ENCODE results near the gene TMEM247.

The TMEM247 gene

DNA sequence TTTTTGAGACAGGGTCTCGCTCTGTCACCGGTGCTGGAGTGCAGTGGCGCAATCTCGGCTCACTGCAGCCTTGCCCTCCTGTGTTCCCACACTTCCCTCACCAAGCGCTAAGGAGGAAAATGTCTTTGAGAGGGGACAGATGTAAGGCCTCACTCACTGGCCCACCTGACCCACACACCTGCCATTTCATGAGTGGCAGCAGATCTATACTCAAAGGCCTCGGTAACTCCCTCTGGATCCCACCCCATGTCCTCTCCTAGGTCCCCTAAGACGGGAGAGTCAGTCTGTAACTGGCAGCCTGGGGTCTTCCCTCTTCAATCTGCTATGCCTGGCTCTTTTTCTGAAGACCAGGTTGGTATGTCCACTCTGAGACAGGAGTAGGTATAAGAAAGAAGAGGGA is 12.9 kb downstream of the TMEM247 start:
- TF ChIP-seq, protein P1, sequence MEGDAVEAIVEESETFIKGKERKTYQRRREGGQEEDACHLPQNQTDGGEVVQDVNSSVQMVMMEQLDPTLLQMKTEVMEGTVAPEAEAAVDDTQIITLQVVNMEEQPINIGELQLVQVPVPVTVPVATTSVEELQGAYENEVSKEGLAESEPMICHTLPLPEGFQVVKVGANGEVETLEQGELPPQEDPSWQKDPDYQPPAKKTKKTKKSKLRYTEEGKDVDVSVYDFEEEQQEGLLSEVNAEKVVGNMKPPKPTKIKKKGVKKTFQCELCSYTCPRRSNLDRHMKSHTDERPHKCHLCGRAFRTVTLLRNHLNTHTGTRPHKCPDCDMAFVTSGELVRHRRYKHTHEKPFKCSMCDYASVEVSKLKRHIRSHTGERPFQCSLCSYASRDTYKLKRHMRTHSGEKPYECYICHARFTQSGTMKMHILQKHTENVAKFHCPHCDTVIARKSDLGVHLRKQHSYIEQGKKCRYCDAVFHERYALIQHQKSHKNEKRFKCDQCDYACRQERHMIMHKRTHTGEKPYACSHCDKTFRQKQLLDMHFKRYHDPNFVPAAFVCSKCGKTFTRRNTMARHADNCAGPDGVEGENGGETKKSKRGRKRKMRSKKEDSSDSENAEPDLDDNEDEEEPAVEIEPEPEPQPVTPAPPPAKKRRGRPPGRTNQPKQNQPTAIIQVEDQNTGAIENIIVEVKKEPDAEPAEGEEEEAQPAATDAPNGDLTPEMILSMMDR (IDR thresholded peaks at IDR 0.05): no peak

DNA sequence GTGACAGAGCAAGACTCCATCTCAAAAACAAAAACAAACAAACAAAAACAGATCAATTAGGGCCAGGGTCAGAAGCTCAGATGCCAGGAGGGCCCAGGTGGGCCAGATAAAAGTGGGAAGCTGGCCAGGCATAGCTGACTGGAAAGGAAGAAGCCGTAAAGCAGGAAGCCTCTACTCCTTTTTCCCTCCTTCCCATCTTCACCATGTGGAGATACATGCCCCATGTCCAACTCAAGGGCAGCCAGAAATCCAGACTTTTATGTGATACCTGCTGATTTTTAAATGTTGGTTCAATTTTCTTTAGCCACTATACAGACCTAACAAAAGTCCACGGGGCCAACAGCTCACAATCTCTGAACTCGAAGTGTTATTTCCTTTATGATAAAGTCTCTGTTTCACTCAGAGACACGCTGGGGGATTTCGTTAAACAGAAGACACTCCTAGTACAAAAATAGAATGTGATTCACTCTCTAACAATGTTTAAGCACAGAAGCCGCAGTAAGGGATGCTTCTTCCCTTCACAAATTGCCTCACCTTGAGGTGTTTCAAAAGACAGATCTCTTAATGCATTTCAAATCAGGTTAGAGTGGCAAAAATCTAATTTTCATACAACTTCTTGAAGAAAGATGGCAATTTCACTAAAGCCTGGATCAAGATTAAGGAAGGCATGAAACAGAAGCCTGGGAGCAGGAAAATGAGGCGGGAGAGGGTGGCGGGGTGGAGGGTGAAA is 14.0 kb downstream of the TMEM247 start:
- TF ChIP-seq, protein P1 (IDR thresholded peaks at IDR 0.05): no peak

DNA sequence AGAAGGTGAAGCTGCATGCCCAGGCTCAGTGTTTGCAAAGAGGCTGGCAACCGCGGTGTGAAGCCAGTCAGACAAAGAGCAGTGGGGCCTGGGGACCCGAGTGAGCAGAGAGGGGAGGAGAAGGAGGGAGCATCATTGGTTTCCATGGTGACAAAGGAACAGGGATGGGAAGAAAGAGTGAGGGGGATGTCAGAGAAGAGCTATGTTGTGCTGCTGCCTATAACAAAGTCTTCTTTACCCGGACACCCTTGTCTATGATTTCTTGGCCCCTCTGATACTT is 14.5 kb downstream of the TMEM247 start:
- TF ChIP-seq, protein P1 (IDR thresholded peaks at IDR 0.05): no peak

DNA sequence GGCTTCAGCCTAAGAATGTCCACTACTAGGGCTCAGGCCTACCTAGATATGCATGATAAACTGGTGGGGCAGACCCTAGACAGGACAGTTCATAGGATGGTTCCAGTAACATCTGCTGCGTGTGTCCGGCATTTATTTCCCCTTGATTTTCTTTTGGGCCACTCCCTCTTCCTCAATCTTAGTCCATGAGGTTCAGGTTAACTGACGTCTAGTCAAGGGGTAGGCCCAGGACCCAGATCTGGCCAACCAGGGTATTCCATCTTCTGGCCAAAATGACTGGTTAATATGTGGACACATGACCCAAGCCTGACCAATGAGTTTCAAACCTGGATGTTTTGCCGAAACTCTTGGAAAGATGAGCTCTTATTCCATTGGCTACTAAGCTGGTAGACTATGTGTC is 15.2 kb downstream of the TMEM247 start:
- TF ChIP-seq, protein P1 (IDR thresholded peaks at IDR 0.05): no peak

DNA sequence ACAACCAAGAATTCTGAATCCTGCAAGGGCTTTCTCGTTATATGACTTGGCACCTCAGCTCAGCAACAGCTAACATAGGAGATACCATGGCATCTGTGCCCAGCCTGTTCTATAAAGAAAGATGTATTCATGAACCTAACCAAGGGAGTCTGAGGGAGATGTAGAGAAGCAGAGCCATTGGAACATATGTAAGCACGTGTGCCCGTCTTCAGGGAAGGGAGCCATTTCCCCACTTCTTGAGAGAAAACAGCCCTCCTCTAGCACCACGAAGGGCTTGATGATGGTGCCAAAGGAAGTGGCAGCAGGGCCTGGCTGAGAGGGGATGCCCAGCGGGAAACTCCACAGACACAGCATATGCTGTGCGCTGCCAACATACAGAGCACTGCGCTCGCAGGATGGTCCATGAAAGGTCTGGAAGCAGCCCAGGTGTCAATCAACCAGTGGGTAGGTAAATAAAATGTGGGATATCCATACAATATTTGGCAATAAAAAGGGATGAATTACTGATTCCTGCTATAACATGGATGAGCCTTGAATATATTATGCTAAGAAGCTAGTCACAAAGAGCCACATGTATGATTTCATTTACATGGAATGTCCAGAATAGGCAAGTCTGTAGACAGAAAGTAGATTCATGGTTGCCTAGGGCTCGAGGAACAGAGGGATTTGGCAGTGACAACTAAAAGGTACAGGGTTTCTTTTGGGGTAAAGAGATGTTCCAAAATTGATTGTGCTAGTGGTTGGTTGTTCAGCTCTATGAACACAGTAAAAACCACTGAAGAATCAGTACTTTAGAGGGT is 16.1 kb downstream of the TMEM247 start:
- TF ChIP-seq, protein P1 (IDR thresholded peaks at IDR 0.05): no peak

DNA sequence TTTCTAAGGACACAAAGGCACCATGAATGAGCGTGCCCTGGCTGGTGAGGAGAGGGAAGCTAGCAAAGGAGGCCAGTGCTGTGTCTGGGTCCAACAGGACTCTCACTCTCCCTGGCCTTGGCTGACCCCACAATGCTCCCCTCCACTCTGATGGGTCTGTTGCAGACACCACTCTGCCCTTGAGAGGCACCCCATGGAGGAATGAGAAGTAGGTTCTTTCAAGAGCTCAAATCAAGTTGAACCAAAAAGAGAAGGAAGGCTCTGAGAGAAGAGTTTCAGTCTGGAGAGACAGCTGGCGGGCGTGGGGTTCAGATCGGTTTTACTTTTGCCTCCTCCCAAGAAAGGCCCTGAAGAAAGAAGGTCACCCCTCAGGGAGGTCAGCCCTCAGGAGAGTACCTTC is 18.4 kb downstream of the TMEM247 start:
- TF ChIP-seq, protein P1 (IDR thresholded peaks at IDR 0.05): no peak

DNA sequence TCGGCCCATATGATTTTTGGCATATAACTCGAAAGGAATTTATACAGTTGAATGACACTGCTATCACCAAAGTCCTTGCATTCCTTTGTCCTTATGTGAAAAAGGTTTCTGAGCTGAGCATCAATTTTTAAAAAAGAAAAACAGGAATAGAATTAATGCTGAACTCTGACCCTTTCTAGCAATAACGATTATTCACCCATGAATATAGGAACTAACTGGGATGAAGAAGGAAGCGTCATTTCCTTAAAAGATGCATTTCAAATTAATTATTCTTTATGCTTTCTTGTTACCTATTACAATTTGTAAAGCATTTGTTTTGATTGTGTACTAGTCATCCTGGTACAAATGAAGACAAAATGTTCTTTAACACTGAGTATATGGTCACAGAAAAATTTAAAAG is 19.3 kb downstream of the TMEM247 start:
- TF ChIP-seq, protein P1 (IDR thresholded peaks at IDR 0.05): no peak
